ENCODE results near the gene CYP24A1.
"Not testable (repeated sequence)": the region's sequence is repeated elsewhere in the genome, so short reads cannot be mapped to it uniquely, and the experiment has no call there.

The CYP24A1 gene

DNA sequence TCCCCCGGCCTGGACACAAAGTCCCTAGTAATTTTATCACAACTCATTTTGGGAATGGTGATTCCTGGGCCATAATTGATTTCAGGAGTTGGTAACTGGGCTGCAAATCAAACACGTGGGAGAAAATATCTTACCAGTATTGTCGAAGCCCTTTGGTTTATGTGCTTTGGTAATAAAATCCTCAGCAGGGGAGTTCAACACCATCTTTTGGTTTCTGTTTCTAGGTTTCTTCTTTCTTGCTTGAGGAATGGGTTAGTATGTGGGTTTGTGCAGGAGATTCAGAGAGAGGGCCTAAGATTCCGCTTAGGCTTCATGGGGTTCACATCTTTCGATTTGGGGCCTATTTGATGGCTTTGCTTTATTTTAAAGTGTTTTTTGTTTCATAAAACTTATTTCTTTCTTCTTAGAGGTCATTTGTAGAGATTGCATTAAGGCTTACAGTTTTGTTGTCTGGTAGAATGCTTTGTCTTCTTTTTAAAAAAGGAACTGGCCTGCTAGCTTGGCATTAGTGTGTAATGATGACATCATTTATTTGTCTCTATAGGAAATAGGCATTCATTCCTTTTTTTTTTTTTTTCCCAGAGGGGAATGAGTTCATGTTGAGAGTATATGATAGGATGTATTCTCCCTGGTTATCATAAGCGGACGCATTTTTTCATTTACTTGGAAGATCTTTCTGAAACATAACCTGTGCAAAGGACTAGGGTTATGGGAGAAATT lies 45.8 kb downstream of the CYP24A1 start:
- TF ChIP-seq, protein P1, sequence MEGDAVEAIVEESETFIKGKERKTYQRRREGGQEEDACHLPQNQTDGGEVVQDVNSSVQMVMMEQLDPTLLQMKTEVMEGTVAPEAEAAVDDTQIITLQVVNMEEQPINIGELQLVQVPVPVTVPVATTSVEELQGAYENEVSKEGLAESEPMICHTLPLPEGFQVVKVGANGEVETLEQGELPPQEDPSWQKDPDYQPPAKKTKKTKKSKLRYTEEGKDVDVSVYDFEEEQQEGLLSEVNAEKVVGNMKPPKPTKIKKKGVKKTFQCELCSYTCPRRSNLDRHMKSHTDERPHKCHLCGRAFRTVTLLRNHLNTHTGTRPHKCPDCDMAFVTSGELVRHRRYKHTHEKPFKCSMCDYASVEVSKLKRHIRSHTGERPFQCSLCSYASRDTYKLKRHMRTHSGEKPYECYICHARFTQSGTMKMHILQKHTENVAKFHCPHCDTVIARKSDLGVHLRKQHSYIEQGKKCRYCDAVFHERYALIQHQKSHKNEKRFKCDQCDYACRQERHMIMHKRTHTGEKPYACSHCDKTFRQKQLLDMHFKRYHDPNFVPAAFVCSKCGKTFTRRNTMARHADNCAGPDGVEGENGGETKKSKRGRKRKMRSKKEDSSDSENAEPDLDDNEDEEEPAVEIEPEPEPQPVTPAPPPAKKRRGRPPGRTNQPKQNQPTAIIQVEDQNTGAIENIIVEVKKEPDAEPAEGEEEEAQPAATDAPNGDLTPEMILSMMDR (IDR thresholded peaks at IDR 0.05; ENCODE audit: low read depth, low read length, missing control alignments) = no peak
- no peak overlapping the region for H3K4me3 ChIP-seq (ENCODE audit: low read depth, low read length)
- DNase-seq (ENCODE audit: low read depth) = no peak

DNA sequence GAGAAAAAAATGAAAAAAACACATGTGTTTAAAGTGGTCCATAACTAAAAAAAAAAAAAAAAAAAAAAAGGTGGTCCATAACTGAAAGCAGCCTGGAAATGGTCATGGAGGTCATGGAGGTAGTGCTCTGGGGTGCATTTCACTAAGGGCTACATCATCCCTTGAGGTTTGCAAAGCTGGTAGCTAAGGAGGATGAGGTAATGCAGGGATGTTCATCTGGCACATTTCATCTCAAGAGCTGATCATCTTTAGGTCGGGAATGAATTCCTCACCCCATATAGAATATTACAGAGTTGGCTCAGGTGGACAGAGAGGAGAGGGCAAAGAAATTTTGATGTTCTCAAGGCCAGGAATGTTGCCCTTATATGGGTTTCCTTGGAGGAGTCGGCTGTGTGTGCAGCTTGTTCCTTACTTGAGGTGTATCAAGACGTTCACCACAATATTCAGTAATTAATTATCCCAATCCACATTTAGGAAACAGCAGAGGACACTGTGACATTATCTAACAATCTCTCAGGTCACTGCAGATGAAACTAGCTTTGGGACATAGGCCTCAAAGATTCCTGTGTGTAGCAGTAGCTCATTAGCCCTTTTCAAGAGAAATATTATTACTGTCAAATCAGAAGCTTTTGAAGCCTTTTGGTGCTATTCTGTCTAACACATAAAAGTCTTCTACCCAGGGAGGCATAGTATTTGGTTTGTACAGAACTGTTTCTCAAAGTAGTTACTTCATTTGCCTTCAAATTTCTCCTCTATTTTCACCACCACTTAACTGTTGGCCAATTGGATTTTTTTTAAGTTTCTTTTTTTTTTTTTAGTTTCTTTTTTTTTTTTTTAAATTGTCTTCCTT lies 46.8 kb downstream of the CYP24A1 start:
- DNase-seq (ENCODE audit: low read depth) = no peak
- H3K4me3 ChIP-seq (ENCODE audit: low read depth, low read length) = no peak overlapping the region
- TF ChIP-seq, protein P1 (IDR thresholded peaks at IDR 0.05; ENCODE audit: low read depth, low read length, missing control alignments) = no peak

DNA sequence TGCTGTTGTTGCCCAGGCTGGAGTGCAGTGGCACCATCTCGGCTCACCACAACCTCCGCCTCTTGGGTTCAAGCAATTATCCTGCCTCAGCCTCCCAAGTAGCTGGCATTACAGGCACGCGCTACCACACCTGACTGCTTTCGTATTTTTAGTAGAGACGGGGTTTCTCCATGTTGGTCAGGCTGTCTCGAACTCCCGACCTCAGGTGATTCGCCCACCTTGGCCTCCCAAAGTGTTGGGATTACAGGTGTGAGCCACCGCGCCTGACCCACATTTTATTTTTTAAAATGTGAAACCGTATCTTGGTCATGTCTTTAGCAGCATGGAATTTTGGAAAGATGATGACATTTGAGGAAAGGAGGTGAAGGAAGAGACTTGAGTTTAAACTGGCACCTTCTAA lies 47.5 kb downstream of the CYP24A1 start:
- DNase-seq (ENCODE audit: low read depth); H3K4me3 ChIP-seq (ENCODE audit: low read depth, low read length): not testable (repeated sequence)

DNA sequence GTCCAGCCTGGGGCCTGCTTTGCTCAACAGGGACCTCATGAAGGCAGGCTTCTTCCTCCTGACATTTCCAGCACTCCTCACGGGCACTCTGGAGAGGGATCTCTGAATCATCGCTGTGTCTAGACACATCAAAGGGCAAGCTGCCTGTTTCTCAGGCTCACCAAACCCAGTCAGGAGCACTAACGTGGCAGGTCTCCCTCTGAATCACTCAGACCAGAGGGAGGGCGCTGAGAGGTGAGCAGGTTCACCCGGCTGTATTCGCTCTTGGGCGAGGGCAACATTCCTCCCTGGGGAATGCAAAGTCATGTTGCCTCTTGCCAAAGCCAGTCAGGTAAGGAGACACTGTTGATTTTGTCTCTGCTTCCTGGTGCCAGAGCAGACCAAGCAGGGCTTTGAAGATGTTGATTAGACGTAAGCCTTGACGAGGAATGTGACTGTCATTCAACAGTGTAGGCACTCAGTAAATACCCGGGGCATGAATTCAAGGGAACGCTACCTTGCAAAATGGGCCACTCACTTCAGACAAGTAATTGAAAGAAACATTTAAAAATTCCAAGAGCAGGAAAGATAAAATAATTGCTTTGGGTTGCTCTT lies 50.1 kb downstream of the CYP24A1 start:
- H3K4me3 ChIP-seq (ENCODE audit: low read depth, low read length) = no peak overlapping the region
- DNase-seq (ENCODE audit: low read depth) = no peak
- TF ChIP-seq, protein P1 (IDR thresholded peaks at IDR 0.05; ENCODE audit: low read depth, low read length, missing control alignments) = no peak

DNA sequence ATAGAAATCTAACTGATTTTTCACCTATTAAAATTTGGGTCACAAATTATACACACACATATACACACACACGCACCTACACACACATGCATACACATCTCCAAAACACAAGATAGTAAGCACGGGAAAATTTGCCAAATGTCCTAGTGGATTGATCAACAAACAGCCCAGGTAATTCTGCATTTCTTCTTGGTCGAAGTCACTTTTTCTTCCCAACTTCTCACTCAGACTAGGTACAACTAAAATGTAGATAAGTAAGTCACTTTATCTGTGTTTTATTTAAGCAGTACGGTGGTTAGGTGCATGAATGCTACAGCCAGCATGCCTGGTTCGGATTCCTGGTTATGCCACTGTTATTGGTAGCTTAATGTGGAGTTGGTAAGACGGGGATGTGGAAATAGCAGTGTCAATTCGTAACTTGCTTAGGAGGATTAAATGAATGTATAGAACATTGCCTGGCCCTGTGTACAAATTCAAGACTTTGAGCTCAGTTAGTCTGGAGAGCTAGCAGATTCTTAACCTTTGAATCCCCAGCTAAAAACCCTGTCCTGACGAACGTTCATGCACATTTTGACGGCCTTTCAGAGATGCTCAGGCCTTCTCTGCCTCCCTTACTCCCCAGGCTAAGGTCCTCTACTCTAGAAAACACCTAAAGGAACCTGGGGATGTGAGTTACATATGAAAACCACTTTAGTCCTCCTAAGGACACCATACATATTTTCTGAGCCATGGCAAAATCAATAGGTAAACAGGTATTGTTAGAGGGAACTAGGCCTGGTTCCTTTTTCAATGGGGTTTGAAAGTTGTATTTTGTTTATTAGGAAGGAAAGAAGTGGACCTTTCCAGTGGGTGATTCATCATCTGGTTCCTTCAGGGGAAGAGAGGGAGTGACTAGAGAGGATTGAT lies 50.9 kb downstream of the CYP24A1 start:
- DNase-seq (ENCODE audit: low read depth) = no peak
- TF ChIP-seq, protein P1 (IDR thresholded peaks at IDR 0.05; ENCODE audit: low read depth, low read length, missing control alignments) = no peak
- H3K4me3 ChIP-seq (ENCODE audit: low read depth, low read length) = no peak overlapping the region

DNA sequence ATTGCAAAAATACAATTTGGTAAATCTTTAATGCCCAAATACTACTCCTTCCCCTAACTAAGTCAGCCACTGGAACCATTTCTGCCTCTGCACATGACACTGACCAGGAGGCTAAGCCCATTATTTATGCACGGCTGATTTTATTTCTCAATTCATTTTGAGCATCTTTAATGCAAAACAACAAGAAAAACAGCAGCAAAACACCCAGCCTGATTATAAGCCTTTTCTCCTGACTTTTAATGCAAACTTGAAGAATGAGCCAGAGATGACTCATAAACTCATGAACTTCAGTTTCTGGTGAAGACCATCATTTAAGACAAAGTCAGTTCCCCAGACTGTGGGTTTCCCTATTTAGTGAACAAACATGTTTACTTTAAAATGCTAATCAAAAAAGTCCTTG lies 51.6 kb downstream of the CYP24A1 start:
- no peak overlapping the region for H3K4me3 ChIP-seq (ENCODE audit: low read depth, low read length)
- DNase-seq (ENCODE audit: low read depth) = no peak
- TF ChIP-seq, protein P1 (IDR thresholded peaks at IDR 0.05; ENCODE audit: low read depth, low read length, missing control alignments) = no peak

Data from GM12864 (cell line).